Measurements from ENCODE around the gene NAGA.
"Not testable (repeated sequence)": the region's sequence is repeated elsewhere in the genome, so short reads cannot be mapped to it uniquely, and the experiment has no call there.

Gene NAGA

GRCh38 chr22:42070517-42071422 lies at the start of gene NAGA:
TSS of gene NAGA (minus strand) at chr22:42070812. CDS start at chr22:42070297, 515 bp downstream.
- DNase-seq (ENCODE audit: low read depth in 2 of 2), result peak; percentile 82 to 83

GRCh38 chr22:42116848-42117424 lies 46.3 kb upstream of the NAGA start:
- DNase-seq (ENCODE audit: low read depth in 2 of 2), result no peak

- DNase-seq (ENCODE audit: low read depth in 2 of 2), result not testable (repeated sequence)
Observed at GRCh38 chr22:42115420-42115830, 44.8 kb upstream of the NAGA start.

- no peak for DNase-seq (ENCODE audit: low read depth in 2 of 2)
Observed at GRCh38 chr22:42114721-42115120, 44.1 kb upstream of the NAGA start.

- DNase-seq (ENCODE audit: low read depth in 2 of 2), result not testable (repeated sequence)
Observed at GRCh38 chr22:42112793-42113192, 42.2 kb upstream of the NAGA start.

- no peak for DNase-seq (ENCODE audit: low read depth in 2 of 2)
Observed at GRCh38 chr22:42111798-42112197, 41.2 kb upstream of the NAGA start.

GRCh38 chr22:42108848-42109247 lies 38.2 kb upstream of the NAGA start:
- no peak for DNase-seq (ENCODE audit: low read depth in 2 of 2)

GRCh38 chr22:42104332-42104860 lies 33.8 kb upstream of the NAGA start:
- not testable (repeated sequence) for DNase-seq (ENCODE audit: low read depth in 2 of 2)

- no peak for DNase-seq (ENCODE audit: low read depth in 2 of 2)
Observed at GRCh38 chr22:42101199-42101598, 30.6 kb upstream of the NAGA start.

- DNase-seq (ENCODE audit: low read depth in 2 of 2), result no peak
Observed at GRCh38 chr22:42091455-42091782, 20.8 kb upstream of the NAGA start.

GRCh38 chr22:42090596-42091454 lies 20.2 kb upstream of the NAGA start, which contains the start of gene NDUFA6:
TSS of gene NDUFA6 (minus strand) at chr22:42090772. CDS start at chr22:42090744, 28 bp downstream.
- peak; percentile 98 to 99 for DNase-seq (ENCODE audit: low read depth in 2 of 2)

GRCh38 chr22:42086051-42086450 lies 15.4 kb upstream of the NAGA start:
- no peak for DNase-seq (ENCODE audit: low read depth in 2 of 2)

GRCh38 chr22:42084874-42085273 lies 14.3 kb upstream of the NAGA start:
- no peak for DNase-seq (ENCODE audit: low read depth in 2 of 2)

- no peak for DNase-seq (ENCODE audit: low read depth in 2 of 2)
Observed at GRCh38 chr22:42083119-42083518, 12.5 kb upstream of the NAGA start.

GRCh38 chr22:42080287-42080686 lies 9.7 kb upstream of the NAGA start:
- DNase-seq (ENCODE audit: low read depth in 2 of 2), result no peak

- peak; percentile 97 to 98 for DNase-seq (ENCODE audit: low read depth in 2 of 2)
Observed at GRCh38 chr22:42079319-42080251, 9.0 kb upstream of the NAGA start, which contains the start of gene SMDT1. TSS of gene SMDT1 (plus strand) at chr22:42079700. CDS start at chr22:42079769, 69 bp downstream.

- no peak for DNase-seq (ENCODE audit: low read depth in 2 of 2)
Observed at GRCh38 chr22:42078469-42079318, 8.1 kb upstream of the NAGA start.

- no peak for DNase-seq (ENCODE audit: low read depth in 2 of 2)
Observed at GRCh38 chr22:42077486-42078125, 7.0 kb upstream of the NAGA start.

All from stimulated activated CD8-positive, alpha-beta memory T cell treated with anti-CD3 and anti-CD28 coated beads, Interleukin-7, amount 100 ng/mL, for 4 hours (primary cell).